Neuronal stem cell (in vitro differentiated cells): ENCODE results near the gene ITPR1.

Experiments
- DNase-seq: peaks from one replicate; pipeline ENCODE4 v3.0.0-alpha.2; 2013; ENCODE audit warnings: low spot score
- H2AFZ ChIP-seq: one replicate; pipeline ENCODE4 v1.6.1; 2013; ENCODE audit warnings: mild to moderate bottlenecking, low read length, inconsistent platforms
- H2AK5ac ChIP-seq: 2 replicates; pipeline ENCODE4 v1.6.1; 2013; ENCODE audit warnings: low read depth, mild to moderate bottlenecking, inconsistent platforms, low read length, moderate library complexity, mixed read lengths
- H2BK120ac ChIP-seq: 2 replicates; pipeline ENCODE4 v1.6.1; 2013; ENCODE audit warnings: low read depth, mild to moderate bottlenecking, inconsistent platforms, low read length, moderate library complexity, mixed read lengths
- H2BK12ac ChIP-seq: one replicate; pipeline ENCODE4 v1.6.1; 2013; ENCODE audit warnings: low read length, inconsistent platforms
- H2BK15ac ChIP-seq: 2 replicates; pipeline ENCODE4 v1.6.1; 2013; ENCODE audit warnings: mild to moderate bottlenecking, low read length, inconsistent platforms, mixed read lengths
- H2BK5ac ChIP-seq: one replicate; pipeline ENCODE4 v1.6.1; 2013; ENCODE audit warnings: inconsistent platforms, mild to moderate bottlenecking, low read length, moderate library complexity
- H3K14ac ChIP-seq: one replicate; pipeline ENCODE4 v1.6.1; 2013; ENCODE audit warnings: low read length, inconsistent platforms
- H3K18ac ChIP-seq: 2 replicates; pipeline ENCODE4 v1.6.1; 2013; ENCODE audit warnings: low read length, inconsistent platforms
- H3K23ac ChIP-seq: 2 replicates; pipeline ENCODE4 v1.6.1; 2013; ENCODE audit warnings: low read depth, mild to moderate bottlenecking, mixed read lengths, low read length, inconsistent platforms; ENCODE audit not compliant: poor library complexity
- H3K27ac ChIP-seq: replicated peaks from 3 replicates; pipeline ENCODE4 v1.5.1; 2013; ENCODE audit warnings: low read length, inconsistent platforms
- H3K27me3 ChIP-seq, 3 experiments: 2 replicates each; pipeline ENCODE4 v1.6.1; 2013; ENCODE audit warnings: low read length in 3 of 3, mild to moderate bottlenecking in 2 of 3, inconsistent platforms in 1 of 3, low read depth in 1 of 3, mixed read lengths in 1 of 3, moderate library complexity in 1 of 3; ENCODE audit not compliant: control insufficient read depth in 3 of 3, insufficient read depth in 3 of 3
- H3K36me3 ChIP-seq, 2 donors: replicated peaks in 1 of 2; 2 replicates each; pipeline ENCODE4 v1.6.1; 2013; ENCODE audit warnings: low read length in 2 of 2; ENCODE audit not compliant: control insufficient read depth in 2 of 2, insufficient read depth in 2 of 2
- H3K4ac ChIP-seq: 2 replicates; pipeline ENCODE4 v1.6.1; 2013; ENCODE audit warnings: inconsistent platforms, mild to moderate bottlenecking, low read length, moderate library complexity
- H3K4me1 ChIP-seq, 2 donors: 1 replicate in 1 of 2; 2 replicates in 1 of 2; pipeline ENCODE4 v1.6.1; 2013; ENCODE audit warnings: low read length in 2 of 2, low read depth in 1 of 2; ENCODE audit not compliant: control insufficient read depth in 2 of 2, insufficient read depth in 1 of 2
- H3K4me2 ChIP-seq: one replicate; pipeline ENCODE4 v1.6.1; 2013; ENCODE audit warnings: mild to moderate bottlenecking, low read length, inconsistent platforms; ENCODE audit not compliant: insufficient read depth, poor library complexity, severe bottlenecking
- H3K4me3 ChIP-seq, 2 donors: 2 replicates each; pipeline ENCODE4 v1.5.1; 2013; ENCODE audit warnings: low read length in 2 of 2, mild to moderate bottlenecking in 2 of 2, inconsistent platforms in 1 of 2, moderate library complexity in 1 of 2
- H3K79me1 ChIP-seq: one replicate; pipeline ENCODE4 v1.6.1; 2013; ENCODE audit warnings: low read depth, mild to moderate bottlenecking, inconsistent platforms, low read length, moderate library complexity
- H3K9ac ChIP-seq: one replicate; pipeline ENCODE4 v1.6.1; 2013; ENCODE audit warnings: mild to moderate bottlenecking, low read depth, low read length, inconsistent platforms; ENCODE audit not compliant: poor library complexity
- H3K9me3 ChIP-seq, 2 donors: replicated peaks in 1 of 2; 2 replicates each; pipeline versions ENCODE3 to v1.6.1; 2013; ENCODE audit warnings: low read length in 2 of 2, mild to moderate bottlenecking in 2 of 2, inconsistent platforms in 1 of 2, low read depth in 1 of 2, mixed read lengths in 1 of 2, moderate library complexity in 1 of 2; ENCODE audit not compliant: control insufficient read depth in 2 of 2, insufficient read depth in 1 of 2
- H4K8ac ChIP-seq: one replicate; pipeline ENCODE4 v1.6.1; 2013; ENCODE audit warnings: low read depth, mild to moderate bottlenecking, inconsistent platforms, low read length, moderate library complexity
- H4K91ac ChIP-seq: one replicate; pipeline ENCODE4 v1.6.1; 2013; ENCODE audit warnings: low read length, low read depth, mild to moderate bottlenecking, inconsistent platforms; ENCODE audit not compliant: poor library complexity
- WGBS, 2 donors: extraction: QIAGEN DNeasy Blood & Tissue Kit; methylation state at CpG; one replicate each; pipeline ENCODE4 v1.1.7; 2013; ENCODE audit warnings: missing lambda C conversion rate in 2 of 2, mixed read lengths in 1 of 2; ENCODE audit not compliant: insufficient read length in 2 of 2, insufficient replicate concordance in 1 of 2; ENCODE audit errors: extremely low coverage in 2 of 2; 5-methylcytosine and 5-hydroxymethylcytosine counted together

Gene ITPR1

GRCh38 chr3:4690277-4690676 lies 197.1 kb downstream of the ITPR1 start:
- Histone ChIP-seq H3K27me3 (no peaks in the 10 kb centered on the region), H3K4me3 (no peak overlapping the region), H3K4ac (no peak overlapping the region), H3K4me1 (peaks cover 2 to 11% of the 10 kb centered on the region in 2 donors), H3K36me3 (peaks cover 0 to 3% of the 10 kb centered on the region in 2 donors), H3K4me2 (no peak overlapping the region), H3K9me3 (no peaks in the 10 kb centered on the region), H3K79me1 (no peaks in the 10 kb centered on the region), H2AFZ (no peak overlapping the region), H3K23ac (no peak overlapping the region), H2BK12ac (no peak overlapping the region), H2BK15ac (no peak overlapping the region), H3K18ac (no peak overlapping the region), H4K91ac (no peak overlapping the region), H2BK120ac (no peak overlapping the region), H3K14ac (no peak overlapping the region), H2BK5ac (no peak overlapping the region), H4K8ac (no peak overlapping the region), H3K9ac (no peak overlapping the region), H3K27ac (no peak overlapping the region), H2AK5ac (no peak overlapping the region)
- no peak for DNase-seq
- no CpG with 5 or more reads among the region's 1 CpG for WGBS, 2 donors

- no peak overlapping the region for H3K18ac ChIP-seq
- H3K79me1 ChIP-seq, result no peaks in the 10 kb centered on the region
- no peak overlapping the region for H2BK12ac ChIP-seq
- H2AFZ ChIP-seq, result no peak overlapping the region
- H3K9ac ChIP-seq, result peak overlapping the region; percentile 83
- no peak overlapping the region for H3K4ac ChIP-seq
- no peak overlapping the region for H3K4me2 ChIP-seq
- H3K9me3 ChIP-seq, result no peaks in the 10 kb centered on the region
- H3K27ac ChIP-seq, result no peak overlapping the region
- no peak overlapping the region for H2AK5ac ChIP-seq
- H3K27me3 ChIP-seq, result no peaks in the 10 kb centered on the region
- H3K4me3 ChIP-seq, result peak overlapping the region in 1 of 2 donors; percentile 59
- no peak overlapping the region for H2BK120ac ChIP-seq
- H3K23ac ChIP-seq, result no peak overlapping the region
- no CpG with 5 or more reads among the region's 13 CpGs for WGBS, 2 donors
- H3K4me1 ChIP-seq, result no peaks in the 10 kb centered on the region
- peaks cover 0 to 3% of the 10 kb centered on the region in 2 donors for H3K36me3 ChIP-seq
- no peak for DNase-seq
- H2BK5ac ChIP-seq, result no peak overlapping the region
- H4K91ac ChIP-seq, result no peak overlapping the region
- H4K8ac ChIP-seq, result no peak overlapping the region
- H3K14ac ChIP-seq, result no peak overlapping the region
- H2BK15ac ChIP-seq, result no peak overlapping the region
Measured at GRCh38 chr3:4693620-4694019, 200.5 kb downstream of the ITPR1 start.

- DNase-seq, result no peak
- Histone ChIP-seq H3K27ac (no peak overlapping the region), H2BK12ac (no peak overlapping the region), H3K4me1 (no peaks in the 10 kb centered on the region), H2AK5ac (no peak overlapping the region), H4K91ac (no peak overlapping the region), H3K9me3 (no peaks in the 10 kb centered on the region), H3K4ac (no peak overlapping the region), H3K79me1 (no peaks in the 10 kb centered on the region), H2BK120ac (no peak overlapping the region), H3K4me2 (no peak overlapping the region), H3K4me3 (no peak overlapping the region), H4K8ac (no peak overlapping the region), H3K18ac (no peak overlapping the region), H2BK5ac (no peak overlapping the region), H3K36me3 (peaks cover 0 to 3% of the 10 kb centered on the region in 2 donors), H3K23ac (no peak overlapping the region), H2BK15ac (no peak overlapping the region), H3K27me3 (no peaks in the 10 kb centered on the region), H3K14ac (no peak overlapping the region), H3K9ac (no peak overlapping the region), H2AFZ (no peak overlapping the region)
- no CpG with 5 or more reads among the region's 2 CpGs for WGBS, 2 donors
Measured at GRCh38 chr3:4695846-4696245, 202.7 kb downstream of the ITPR1 start.

GRCh38 chr3:4696266-4696665 lies 203.1 kb downstream of the ITPR1 start:
- Histone ChIP-seq H3K9ac (no peak overlapping the region), H3K4me2 (no peak overlapping the region), H2BK5ac (no peak overlapping the region), H3K27me3 (no peaks in the 10 kb centered on the region), H3K23ac (no peak overlapping the region), H3K18ac (no peak overlapping the region), H3K14ac (no peak overlapping the region), H3K36me3 (peaks cover 0 to 3% of the 10 kb centered on the region in 2 donors), H3K79me1 (no peaks in the 10 kb centered on the region), H4K8ac (no peak overlapping the region), H3K4me3 (no peak overlapping the region), H2BK120ac (no peak overlapping the region), H3K9me3 (no peaks in the 10 kb centered on the region), H2AK5ac (no peak overlapping the region), H4K91ac (no peak overlapping the region), H3K4ac (no peak overlapping the region), H3K4me1 (no peaks in the 10 kb centered on the region), H2BK12ac (no peak overlapping the region), H2AFZ (no peak overlapping the region), H2BK15ac (no peak overlapping the region), H3K27ac (no peak overlapping the region)
- WGBS, 2 donors, result no CpG with 5 or more reads among the region's 4 CpGs
- no peak for DNase-seq
